GM12892 (cell line): ENCODE measurements around the gene ELOVL6.

Experiments
- POLR2A ChIP-seq: IDR thresholded peaks from 2 replicates; pipeline ENCODE4 v1.6.1; 2011; ENCODE audit warnings: low read depth, low read length, control low read depth
- POLR2AphosphoS5 ChIP-seq: IDR thresholded peaks from 2 replicates; pipeline ENCODE4 v1.6.1; 2011; ENCODE audit warnings: low read depth, low read length, control low read depth
- TAF1 ChIP-seq: IDR thresholded peaks from 2 replicates; pipeline ENCODE4 v1.6.1; 2011; ENCODE audit warnings: low read depth, mild to moderate bottlenecking, control low read depth, low read length, borderline replicate concordance

DNA sequence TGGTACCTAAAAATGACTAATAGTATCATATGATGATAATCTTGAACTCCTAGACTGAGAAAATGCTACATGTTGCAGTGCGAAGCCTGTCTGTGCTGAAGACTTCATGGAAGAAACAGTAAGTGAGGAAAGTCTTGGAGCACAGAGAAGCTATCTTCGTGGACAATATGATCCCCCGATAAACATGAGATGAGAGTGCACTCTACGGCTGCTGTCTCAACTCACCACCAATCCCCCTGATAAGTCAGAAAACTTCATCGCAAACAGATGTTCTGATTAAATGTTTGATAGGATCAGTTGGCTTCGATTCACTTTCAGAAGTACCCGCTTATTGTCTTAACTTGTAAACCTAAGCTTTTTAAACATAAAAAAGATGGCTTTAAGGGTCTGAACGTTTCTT lies 130.2 kb downstream of the ELOVL6 start:
- TF ChIP-seq POLR2A = no peak
- TF ChIP-seq POLR2AphosphoS5 = no peak
- TF ChIP-seq TAF1 = no peak
